NCI-H2171 treated with DMSO at 0.1 percent for 48 hours (cell line): Measurements from ENCODE around the gene SNUPN.
"Not testable (repeated sequence)": the region's sequence is repeated elsewhere in the genome, so short reads cannot be mapped to it uniquely, and the experiment has no call there.

Experiments
- DNase-seq: peaks from one replicate; lab custom pipeline; 2025; lab: John Stamatoyannopoulos, UW

The SNUPN gene

DNA sequence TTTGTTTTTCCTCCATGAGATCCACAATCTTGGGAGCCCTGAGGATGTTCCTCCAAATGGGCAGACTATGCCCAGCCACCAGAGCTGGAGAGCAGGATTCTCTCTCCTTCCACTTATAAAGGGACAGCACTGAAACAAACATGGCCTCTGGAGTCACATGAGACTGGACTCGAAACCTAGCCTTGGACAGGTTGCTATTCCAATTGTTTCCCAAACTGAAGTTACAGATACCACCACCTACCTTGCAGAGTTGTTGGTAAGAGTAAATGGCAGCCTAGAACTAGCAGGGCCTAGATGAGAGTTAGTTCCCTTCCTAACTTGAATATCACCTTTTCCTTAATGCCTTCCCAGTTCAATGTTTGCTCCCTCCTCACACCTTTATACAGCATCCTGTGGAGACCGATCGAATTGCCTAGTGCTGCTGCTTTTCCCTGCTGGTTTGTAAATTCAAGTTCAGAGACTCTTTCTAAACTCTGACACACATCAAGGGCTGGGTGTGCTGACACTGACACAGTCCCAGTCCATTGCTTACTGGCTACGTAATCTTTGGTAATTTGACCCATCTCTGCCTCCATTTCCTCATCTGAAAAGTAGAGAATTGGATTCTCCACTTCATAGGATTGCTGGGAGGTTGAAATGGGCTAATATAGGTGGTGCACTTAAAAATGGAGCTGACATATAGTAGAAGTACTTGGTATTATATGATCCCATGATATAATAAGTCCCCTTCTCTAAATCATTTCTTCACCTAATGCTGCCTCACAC, 11.9 kb upstream of the SNUPN start:
- DNase-seq = no peak

DNA sequence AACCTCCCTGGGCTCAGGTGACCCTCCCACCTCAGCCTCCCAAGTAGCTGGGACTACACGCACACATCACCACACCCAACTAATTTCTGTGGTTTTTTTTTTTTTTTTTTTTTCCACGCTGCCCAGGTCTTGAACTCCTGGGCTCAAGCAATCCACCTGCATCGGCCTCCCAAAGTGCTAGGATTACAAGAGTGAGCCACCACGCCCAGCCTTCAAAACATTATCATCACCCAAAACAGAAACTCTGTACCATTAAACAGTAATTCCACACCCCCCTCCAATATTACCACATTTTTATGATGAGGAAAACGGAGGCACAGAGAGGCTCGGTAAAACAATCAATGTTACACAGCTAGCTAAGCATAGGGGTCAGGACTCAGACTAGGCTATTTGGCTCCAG, 10.5 kb upstream of the SNUPN start:
- DNase-seq = no peak

DNA sequence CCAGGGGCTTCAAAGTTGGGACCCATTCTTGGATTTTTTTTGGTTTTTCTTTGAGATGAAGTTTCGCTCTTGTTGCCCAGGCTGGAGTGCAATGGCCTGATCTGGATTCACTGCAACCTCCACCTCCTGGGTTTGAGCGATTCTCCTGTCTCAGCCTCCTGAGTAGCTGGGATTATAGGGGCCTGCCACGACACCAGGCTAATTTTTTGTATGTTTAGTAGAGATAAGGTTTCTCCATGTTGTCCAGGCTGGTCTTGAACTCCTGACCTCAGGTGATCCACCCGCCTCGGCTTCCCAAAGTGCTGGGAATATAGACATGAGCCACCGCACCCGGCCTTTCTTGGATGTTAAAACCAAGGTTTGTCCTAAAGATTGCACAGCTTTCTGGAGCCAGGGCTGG, 8.4 kb upstream of the SNUPN start:
- DNase-seq = not testable (repeated sequence)

- no peak for DNase-seq
These were observed 6.4 kb upstream of the SNUPN start for GRCh38 chr15:75631935-75632334.

DNA sequence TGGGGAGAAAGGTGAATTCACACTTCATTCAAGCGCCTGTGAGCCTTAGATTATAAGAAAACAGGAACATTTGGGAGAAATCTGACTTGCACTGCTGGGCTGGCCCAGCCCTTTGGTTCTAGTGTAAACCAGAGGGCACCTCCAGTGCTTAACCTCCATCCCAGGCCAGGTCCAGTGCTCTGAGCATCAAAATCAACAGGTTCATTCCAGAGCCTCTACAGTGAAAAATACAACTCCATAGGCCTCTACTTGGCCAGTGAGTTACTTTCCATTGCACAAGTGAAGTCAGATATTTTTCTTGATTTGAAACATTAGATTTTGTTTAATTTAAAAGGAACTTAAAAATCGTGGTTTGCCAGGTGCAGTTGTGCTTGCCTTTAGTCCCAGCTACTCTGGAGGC, 3.0 kb downstream of the SNUPN start:
- DNase-seq = no peak

DNA sequence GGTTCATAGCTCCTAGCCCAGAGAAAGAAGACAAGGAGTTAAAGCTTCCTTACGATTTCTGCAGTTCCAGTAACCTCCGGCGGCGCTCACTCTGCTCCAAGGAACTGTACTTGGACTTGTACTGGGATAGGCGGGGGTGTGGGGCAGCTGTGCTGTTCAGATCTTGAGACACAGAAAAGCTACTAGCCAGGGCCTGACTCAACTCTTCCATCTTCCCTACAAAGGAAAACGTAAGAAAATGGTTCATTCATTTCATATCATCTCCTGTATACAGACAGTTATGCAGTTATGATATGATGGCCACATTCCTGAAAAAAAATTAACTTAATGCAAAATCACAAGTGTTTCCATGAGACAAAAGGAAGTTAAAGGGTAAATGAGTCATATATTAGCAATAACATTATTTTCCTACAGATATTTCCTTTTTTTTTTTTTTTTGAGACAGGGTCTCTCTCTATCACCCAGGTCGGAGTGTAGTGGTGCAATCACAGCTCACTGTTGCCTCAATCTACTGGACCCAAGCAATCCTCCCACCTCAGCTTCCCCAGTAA, 4.6 kb downstream of the SNUPN start:
- DNase-seq = no peak

DNA sequence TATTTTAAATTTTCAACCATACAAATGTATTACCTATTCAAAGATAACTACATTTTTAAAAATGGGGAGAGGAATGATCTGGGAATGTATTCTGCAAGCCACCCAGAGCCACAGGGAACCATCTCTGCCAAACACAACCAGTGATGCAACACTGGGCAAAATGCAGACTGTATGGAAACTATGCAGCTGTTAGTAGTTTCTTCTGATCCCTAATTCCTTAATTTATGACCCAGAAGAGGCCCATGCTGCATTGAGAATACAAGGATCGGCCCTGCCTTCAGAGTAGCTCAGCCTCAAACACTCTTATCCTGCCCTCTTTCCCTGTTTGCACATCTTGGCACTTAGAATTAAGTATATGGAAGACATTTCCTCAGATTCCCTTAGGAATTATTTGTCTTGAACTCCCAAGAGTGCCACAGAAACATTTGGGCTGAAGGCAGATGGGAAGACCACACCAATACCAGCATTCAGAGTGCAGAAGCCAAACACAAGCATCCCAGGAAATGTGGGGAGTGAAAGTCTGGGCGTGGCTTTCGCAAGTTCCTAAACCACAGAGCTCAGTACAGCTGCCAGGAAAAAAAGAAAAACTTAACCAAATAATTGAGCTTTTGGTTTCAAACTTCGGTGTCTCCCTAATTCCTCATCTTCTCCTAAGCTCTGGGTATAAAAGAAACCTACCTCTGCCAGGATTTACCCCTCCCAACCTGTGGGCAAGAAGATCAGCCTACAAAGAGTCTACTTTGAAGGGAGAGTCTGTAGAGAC, 5.3 kb downstream of the SNUPN start:
- DNase-seq = no peak

- no peak for DNase-seq
These were observed 8.8 kb downstream of the SNUPN start for GRCh38 chr15:75616766-75617165.

GRCh38 chr15:75606711-75607699, 18.5 kb downstream of the SNUPN start:
- DNase-seq = no peak

DNA sequence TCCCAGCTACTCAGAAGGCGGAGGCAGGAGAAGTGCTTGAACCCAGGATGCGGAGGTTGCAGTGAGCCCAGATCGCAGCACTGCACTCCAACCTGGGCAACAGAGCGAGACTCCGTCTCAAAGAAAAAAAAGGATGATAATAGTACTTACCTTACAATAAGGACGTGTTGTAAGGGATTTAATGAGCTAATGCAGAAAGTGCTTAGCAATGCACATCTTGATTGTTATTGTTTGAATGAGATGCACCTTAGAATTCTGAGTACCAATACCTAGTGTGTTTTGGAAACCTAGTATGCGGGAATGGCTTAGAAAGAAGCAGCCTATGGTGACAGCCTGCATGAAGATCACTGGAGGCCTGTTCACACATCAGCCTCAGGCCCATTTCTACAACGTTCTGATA, 19.5 kb downstream of the SNUPN start:
- DNase-seq = no peak

DNA sequence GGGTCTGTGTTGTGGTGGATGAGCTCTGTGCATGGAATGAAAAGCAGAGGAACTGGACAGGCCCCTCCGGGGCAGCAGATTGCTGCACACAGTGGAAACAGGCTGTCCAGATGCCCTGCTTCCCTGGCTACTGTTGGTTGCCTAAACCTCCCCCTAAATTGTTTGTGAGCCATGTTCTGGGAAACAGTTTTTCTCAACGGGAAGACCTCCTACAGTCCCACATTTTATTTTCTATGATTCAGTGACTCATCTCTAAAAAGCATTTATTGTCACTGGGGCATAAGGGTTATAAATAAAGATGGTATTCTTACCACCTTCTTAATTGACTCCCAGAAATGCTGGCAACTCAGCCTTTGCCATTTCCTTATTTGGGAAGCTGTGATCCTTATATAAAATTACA, 26.1 kb downstream of the SNUPN start:
- DNase-seq = no peak

- DNase-seq = no peak
These were observed 27.2 kb downstream of the SNUPN start for GRCh38 chr15:75598361-75598760.

- DNase-seq = no peak
These were observed 27.7 kb downstream of the SNUPN start for GRCh38 chr15:75597667-75598341.

DNA sequence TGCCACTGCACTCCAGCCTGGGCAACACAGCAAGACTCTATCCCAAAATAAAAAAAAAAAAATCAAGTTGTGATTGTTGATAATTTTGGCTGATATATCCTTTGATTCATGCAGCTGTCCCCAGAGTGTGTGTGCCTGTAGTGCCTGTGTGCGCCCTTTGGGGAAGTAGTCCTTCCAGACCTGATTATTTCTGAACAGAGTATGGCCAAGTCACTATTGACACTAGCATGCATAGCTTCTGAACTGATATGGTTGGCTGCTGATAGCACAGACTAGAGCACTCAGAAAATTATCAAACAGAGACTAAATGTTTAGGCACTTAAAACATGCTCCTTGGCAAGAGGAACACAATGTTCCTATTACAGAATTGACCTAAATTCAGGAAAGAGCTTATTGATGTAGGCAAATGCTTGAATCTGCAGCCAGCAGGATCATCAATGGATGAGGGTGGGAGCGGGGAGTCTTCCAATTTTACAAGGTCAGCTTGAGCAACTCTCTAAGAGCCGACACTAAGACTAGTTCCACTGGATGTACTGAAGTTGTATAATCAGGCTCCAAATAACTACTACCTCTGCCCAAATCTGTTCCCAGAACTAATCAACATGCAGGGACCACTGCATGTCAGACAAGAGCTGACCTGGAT, 28.7 kb downstream of the SNUPN start:
- no peak for DNase-seq

- DNase-seq = no peak
These were observed 31.2 kb downstream of the SNUPN start for GRCh38 chr15:75594276-75594675.

DNA sequence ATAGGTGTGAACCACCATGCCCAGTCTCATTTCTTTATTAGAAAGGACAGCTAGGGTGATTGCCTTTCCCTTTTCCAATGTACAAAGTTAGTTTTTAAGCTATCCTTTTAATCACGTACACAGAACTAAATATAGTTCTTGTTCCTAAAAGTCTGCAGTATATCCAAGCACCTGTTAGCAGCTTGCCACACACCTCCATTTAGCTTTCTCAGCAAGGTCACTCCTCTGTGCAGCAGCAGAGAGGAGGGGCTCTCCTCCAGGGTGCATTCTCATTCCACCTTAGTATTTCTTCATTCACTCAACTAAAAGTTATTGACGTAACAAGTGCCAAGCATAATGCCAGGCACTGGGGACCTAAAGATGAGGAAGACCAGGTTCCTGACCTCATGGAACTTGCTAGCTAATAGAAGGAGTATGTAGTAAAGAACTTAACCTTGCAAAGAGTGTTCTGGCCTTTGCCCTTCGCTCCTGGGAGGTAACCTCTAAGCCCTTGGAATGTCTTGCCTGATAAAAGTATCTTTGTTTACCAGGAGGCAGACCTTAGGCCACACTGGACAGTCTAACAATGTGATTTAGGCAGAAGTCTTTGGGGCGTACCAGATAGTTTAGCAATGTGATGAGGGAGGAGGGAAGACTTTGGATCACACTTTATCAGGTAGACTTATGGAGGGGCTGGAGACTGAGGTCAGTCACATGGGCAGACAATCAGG, 33.7 kb downstream of the SNUPN start:
- no peak for DNase-seq

- no peak for DNase-seq
These were observed 35.3 kb downstream of the SNUPN start for GRCh38 chr15:75590239-75590638.

DNA sequence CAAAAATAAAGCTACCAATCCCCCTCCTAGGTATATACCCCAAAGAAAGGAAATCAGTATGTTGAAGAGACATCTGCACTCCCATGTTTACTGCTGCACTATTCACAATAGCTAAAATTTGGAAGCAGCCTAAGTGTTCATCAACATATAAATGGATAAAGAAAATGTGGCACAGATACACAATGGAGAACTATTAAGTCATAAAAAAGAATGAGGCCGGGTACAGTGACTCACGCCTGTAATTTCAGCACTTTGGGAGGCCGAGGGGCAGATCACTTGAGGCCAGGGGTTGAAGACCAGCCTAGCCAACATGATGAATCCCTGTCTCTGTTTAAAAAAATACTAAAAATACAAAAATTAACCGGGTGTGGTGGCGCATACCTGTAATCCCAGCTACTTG, 36.5 kb downstream of the SNUPN start:
- DNase-seq = no peak

- DNase-seq = not testable (repeated sequence)
These were observed 39.1 kb downstream of the SNUPN start for GRCh38 chr15:75586422-75586821.

GRCh38 chr15:75584121-75584520, 41.4 kb downstream of the SNUPN start:
- DNase-seq = no peak
